ENCODE results near the gene ADRA2C. TPM values are rescaled to one million over a fixed set of nuclear protein-coding genes. Genes with fewer than 3 reads are reported as not detected.

The ADRA2C gene
- total RNA-seq, 1 experiment from 2014 or later: not detected

DNA sequence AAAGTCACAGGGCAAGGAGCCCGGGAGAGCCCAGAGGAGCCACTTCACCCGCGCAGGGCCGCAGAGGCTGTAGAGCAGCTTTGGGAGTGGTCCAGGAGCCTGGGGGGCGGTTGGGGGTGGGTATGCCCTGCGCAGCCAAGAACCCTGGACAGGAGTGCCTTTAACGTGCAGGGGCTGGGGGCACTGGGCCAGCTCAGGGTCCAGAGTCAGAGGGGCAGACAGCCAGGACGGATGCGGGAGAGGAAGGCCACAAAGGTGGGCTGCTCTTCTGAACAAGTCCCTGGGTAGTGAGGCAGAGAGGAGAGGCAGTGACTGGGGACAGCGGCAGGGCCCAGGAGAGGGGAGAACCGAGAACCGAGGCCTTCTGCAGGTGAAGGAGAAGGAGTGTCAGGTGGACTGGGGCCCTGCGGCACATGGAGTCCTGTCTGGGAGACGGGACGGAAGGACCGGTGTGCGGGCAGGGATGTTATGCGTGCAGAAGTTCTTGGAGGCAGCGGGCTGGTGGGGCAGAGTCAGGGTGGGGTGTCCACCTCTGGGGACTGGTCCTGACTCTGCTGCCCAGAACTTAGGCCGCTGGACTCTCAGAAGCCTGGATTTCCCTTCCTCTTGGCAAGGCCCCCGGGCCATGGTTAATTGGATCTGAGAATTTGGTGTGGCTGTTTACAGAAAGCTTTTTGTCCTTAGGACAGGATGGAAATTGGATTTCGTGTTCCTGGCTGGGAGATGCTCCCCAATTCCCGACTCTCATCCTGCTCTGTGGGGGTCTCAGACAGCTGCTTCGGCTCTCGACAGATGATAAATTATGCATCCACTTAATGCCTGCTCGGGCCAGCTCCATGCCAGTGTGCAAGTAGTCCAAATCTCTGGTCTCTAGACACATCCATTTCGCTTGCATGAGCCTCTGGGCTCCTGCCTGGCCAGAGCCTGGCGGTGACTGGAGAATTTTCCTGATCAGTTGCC, 31.9 kb downstream of the ADRA2C start:
- Histone ChIP-seq H3K4me2 (no peak overlapping the region), H3K27ac (no peak overlapping the region), H4K20me1 (ENCODE audit: insufficient read depth) (no peaks in the 10 kb centered on the region), H3K4me3 (no peak overlapping the region), H3K9me3 (ENCODE audit: insufficient read depth, low read depth) (no peaks in the 10 kb centered on the region), H3K36me3 (ENCODE audit: low read depth) (no peaks in the 10 kb centered on the region), H3K27me3 (ENCODE audit: insufficient read depth, low read depth) (peaks cover 53% of the 10 kb centered on the region), H3F3A (ENCODE audit: insufficient read depth, low read depth) (no peaks in the 10 kb centered on the region), H3K79me2 (ENCODE audit: low read depth) (no peaks in the 10 kb centered on the region), H2AFZ (no peak overlapping the region), H3K9me2 (ENCODE audit: insufficient read depth) (no peaks in the 10 kb centered on the region), H3K4me1 (replicated peaks; ENCODE audit: insufficient read depth) (no peaks in the 10 kb centered on the region)
- TF ChIP-seq EZH2 (IDR thresholded peaks at IDR 0.05; ENCODE audit: low read depth): no peak
- TF ChIP-seq, protein P1, sequence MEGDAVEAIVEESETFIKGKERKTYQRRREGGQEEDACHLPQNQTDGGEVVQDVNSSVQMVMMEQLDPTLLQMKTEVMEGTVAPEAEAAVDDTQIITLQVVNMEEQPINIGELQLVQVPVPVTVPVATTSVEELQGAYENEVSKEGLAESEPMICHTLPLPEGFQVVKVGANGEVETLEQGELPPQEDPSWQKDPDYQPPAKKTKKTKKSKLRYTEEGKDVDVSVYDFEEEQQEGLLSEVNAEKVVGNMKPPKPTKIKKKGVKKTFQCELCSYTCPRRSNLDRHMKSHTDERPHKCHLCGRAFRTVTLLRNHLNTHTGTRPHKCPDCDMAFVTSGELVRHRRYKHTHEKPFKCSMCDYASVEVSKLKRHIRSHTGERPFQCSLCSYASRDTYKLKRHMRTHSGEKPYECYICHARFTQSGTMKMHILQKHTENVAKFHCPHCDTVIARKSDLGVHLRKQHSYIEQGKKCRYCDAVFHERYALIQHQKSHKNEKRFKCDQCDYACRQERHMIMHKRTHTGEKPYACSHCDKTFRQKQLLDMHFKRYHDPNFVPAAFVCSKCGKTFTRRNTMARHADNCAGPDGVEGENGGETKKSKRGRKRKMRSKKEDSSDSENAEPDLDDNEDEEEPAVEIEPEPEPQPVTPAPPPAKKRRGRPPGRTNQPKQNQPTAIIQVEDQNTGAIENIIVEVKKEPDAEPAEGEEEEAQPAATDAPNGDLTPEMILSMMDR (conservative IDR thresholded peaks at IDR 0.05): no peak
- ChIA-PET POLR2A (ENCODE audit: unreplicated experiment) (no interaction called here), CTCF (no interaction called here)
- BruUV-seq (replicated peaks): no TSS peak
- intact Hi-C loops (cut with micrococcal nuclease; ENCODE audit: unreplicated experiment): no loop called here
- no peak for DNase-seq

DNA sequence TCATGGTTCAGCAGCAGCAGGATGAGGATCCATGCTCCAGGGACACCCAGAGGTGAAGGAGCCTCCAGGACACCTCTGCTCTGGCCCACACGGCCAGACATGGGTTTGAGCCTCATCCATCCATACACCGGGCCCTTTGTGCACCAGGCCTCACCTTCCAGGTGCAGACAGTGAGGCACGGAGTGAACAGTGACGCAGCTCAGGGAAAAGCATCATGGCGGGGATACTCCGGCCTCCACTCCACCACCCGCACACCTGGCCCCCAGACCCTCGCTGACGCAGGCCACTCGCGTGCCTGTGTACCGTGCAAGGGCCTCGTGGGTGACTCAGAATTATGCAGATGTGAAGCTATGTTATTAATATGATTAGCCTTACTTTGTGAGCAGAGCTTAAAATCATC, 33.3 kb downstream of the ADRA2C start:
- H2AFZ ChIP-seq: no peak overlapping the region
- no peak overlapping the region for H3K4me3 ChIP-seq
- H3K79me2 ChIP-seq (ENCODE audit: low read depth): no peaks in the 10 kb centered on the region
- POLR2A ChIA-PET (ENCODE audit: unreplicated experiment): no interaction called here
- DNase-seq: no peak
- H3K27ac ChIP-seq: no peak overlapping the region
- no peaks in the 10 kb centered on the region for H3K9me3 ChIP-seq (ENCODE audit: insufficient read depth, low read depth)
- H3K4me2 ChIP-seq: no peak overlapping the region
- H3K27me3 ChIP-seq (ENCODE audit: insufficient read depth, low read depth): peaks cover 63% of the 10 kb centered on the region
- H4K20me1 ChIP-seq (ENCODE audit: insufficient read depth): no peaks in the 10 kb centered on the region
- H3K36me3 ChIP-seq (ENCODE audit: low read depth): no peaks in the 10 kb centered on the region
- H3F3A ChIP-seq (ENCODE audit: insufficient read depth, low read depth): no peaks in the 10 kb centered on the region
- CTCF ChIA-PET: no interaction called here
- H3K4me1 ChIP-seq (replicated peaks; ENCODE audit: insufficient read depth): no peaks in the 10 kb centered on the region
- no peaks in the 10 kb centered on the region for H3K9me2 ChIP-seq (ENCODE audit: insufficient read depth)
- no TSS peak for BruUV-seq (replicated peaks)
- TF ChIP-seq, protein P1 (conservative IDR thresholded peaks at IDR 0.05): no peak
- intact Hi-C loops (cut with micrococcal nuclease; ENCODE audit: unreplicated experiment): no loop called here

DNA sequence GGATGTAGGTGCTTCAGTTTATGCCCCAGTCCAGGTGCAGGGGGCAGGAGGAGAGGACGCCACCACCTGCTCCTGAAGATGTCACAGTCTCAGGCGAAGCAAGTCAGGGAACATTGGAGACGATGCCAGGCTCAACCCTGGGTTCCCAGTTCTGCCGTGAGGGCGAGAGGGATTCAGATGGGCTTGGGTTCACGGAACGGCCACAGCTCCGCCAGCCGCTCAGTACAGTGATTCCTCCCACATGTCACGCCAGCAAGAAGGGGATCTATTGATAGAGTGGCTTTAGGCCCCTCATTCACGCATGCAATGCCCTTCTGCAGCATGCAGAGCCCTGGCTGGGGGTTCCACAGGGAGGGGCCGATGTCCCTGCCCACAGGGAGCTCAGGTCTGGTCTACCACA, 34.2 kb downstream of the ADRA2C start:
- Histone ChIP-seq H3K79me2 (ENCODE audit: low read depth) (no peaks in the 10 kb centered on the region), H3K36me3 (ENCODE audit: low read depth) (no peaks in the 10 kb centered on the region), H3K27ac (no peak overlapping the region), H4K20me1 (ENCODE audit: insufficient read depth) (no peaks in the 10 kb centered on the region), H3F3A (ENCODE audit: insufficient read depth, low read depth) (no peaks in the 10 kb centered on the region), H3K4me1 (replicated peaks; ENCODE audit: insufficient read depth) (no peaks in the 10 kb centered on the region), H3K9me3 (ENCODE audit: insufficient read depth, low read depth) (no peaks in the 10 kb centered on the region), H2AFZ (no peak overlapping the region), H3K4me2 (no peak overlapping the region), H3K9me2 (ENCODE audit: insufficient read depth) (no peaks in the 10 kb centered on the region), H3K27me3 (ENCODE audit: insufficient read depth, low read depth) (peaks cover 67% of the 10 kb centered on the region), H3K4me3 (no peak overlapping the region)
- BruUV-seq (replicated peaks): no TSS peak
- CTCF ChIA-PET: no interaction called here
- POLR2A ChIA-PET (ENCODE audit: unreplicated experiment): no interaction called here
- TF ChIP-seq EZH2 (IDR thresholded peaks at IDR 0.05; ENCODE audit: low read depth): no peak
- TF ChIP-seq, protein P1 (conservative IDR thresholded peaks at IDR 0.05): no peak
- DNase-seq: no peak
- intact Hi-C loops (cut with micrococcal nuclease; ENCODE audit: unreplicated experiment): no loop called here
